Neural cell (in vitro differentiated cells): Measurements from ENCODE around the gene SDHAF4.

Source experiments
- CTCF ChIP-seq: fragments of 450-650 bp; IDR thresholded peaks from 2 replicates; pipeline ENCODE4 v1.5.1; 2014; ENCODE audit warnings: antibody characterized with exemption, mild to moderate bottlenecking, moderate library complexity; ENCODE audit not compliant: poor library complexity, severe bottlenecking
- EP300 ChIP-seq: fragments of 450-650 bp; conservative IDR thresholded peaks from 2 replicates; pipeline ENCODE4 v1.6.1; 2014; ENCODE audit warnings: antibody characterized with exemption, mild to moderate bottlenecking, moderate library complexity; ENCODE audit not compliant: poor library complexity, severe bottlenecking
- EZH2 ChIP-seq: fragments of 200-600, 300-800 bp; shearing (Covaris generic), sonication (generic); IDR thresholded peaks from 2 replicates; pipeline ENCODE4 v1.6.1; 2014; ENCODE audit warnings: antibody characterized with exemption, low read length, borderline replicate concordance, mild to moderate bottlenecking; ENCODE audit not compliant: insufficient read depth, poor library complexity, severe bottlenecking

- TF ChIP-seq CTCF, result no peak
- no peak for TF ChIP-seq EP300
- no peak for TF ChIP-seq EZH2
These were observed 7.9 kb downstream of the SDHAF4 start for GRCh38 chr6:70574643-70575042.
